CD1c-positive myeloid dendritic cell (primary cell): Measurements from ENCODE around the gene MSI2.
A peak's percentile ranks its signal among the peaks of the same experiment; 100 is the strongest.
"Not testable (repeated sequence)": the region's sequence is repeated elsewhere in the genome, so short reads cannot be mapped to it uniquely, and the experiment has no call there.

Source experiments
- DNase-seq: peaks from one replicate; pipeline ENCODE4 v3.0.0-alpha.2; 2016; ENCODE audit errors: extremely low spot score

The MSI2 gene

GRCh38 chr17:57609125-57609877, 353.0 kb downstream of the MSI2 start:
- DNase-seq = no peak

- no peak for DNase-seq
Observed at GRCh38 chr17:57609878-57610270, 353.6 kb downstream of the MSI2 start.

- DNase-seq = peak; percentile 32
Observed at GRCh38 chr17:57612202-57613071, 356.1 kb downstream of the MSI2 start.

GRCh38 chr17:57614742-57615141, 358.4 kb downstream of the MSI2 start:
- no peak for DNase-seq

GRCh38 chr17:57615836-57616757, 359.8 kb downstream of the MSI2 start:
- DNase-seq = peak; percentile 17

GRCh38 chr17:57617218-57617617, 360.9 kb downstream of the MSI2 start:
- no peak for DNase-seq

GRCh38 chr17:57619061-57619937, 363.0 kb downstream of the MSI2 start:
- DNase-seq = peak; percentile 72

- no peak for DNase-seq
Observed at GRCh38 chr17:57620576-57620975, 364.3 kb downstream of the MSI2 start.

- not testable (repeated sequence) for DNase-seq
Observed at GRCh38 chr17:57621791-57622190, 365.5 kb downstream of the MSI2 start.

GRCh38 chr17:57622306-57622682, 366.0 kb downstream of the MSI2 start:
- no peak for DNase-seq

- DNase-seq = peak; percentile 74
Observed at GRCh38 chr17:57622683-57623433, 366.5 kb downstream of the MSI2 start.

- no peak for DNase-seq
Observed at GRCh38 chr17:57623620-57624019, 367.3 kb downstream of the MSI2 start.

GRCh38 chr17:57624386-57624785, 368.1 kb downstream of the MSI2 start:
- peak; percentile 21 for DNase-seq

GRCh38 chr17:57625511-57625910, 369.2 kb downstream of the MSI2 start:
- DNase-seq = no peak

- no peak for DNase-seq
Observed at GRCh38 chr17:57625957-57626356, 369.6 kb downstream of the MSI2 start.

- no peak for DNase-seq
Observed at GRCh38 chr17:57626520-57627210, 370.3 kb downstream of the MSI2 start.

- DNase-seq = no peak
Observed at GRCh38 chr17:57627591-57627990, 371.3 kb downstream of the MSI2 start.

- no peak for DNase-seq
Observed at GRCh38 chr17:57628421-57628820, 372.1 kb downstream of the MSI2 start.

GRCh38 chr17:57629470-57629869, 373.1 kb downstream of the MSI2 start:
- peak; percentile 89 for DNase-seq

GRCh38 chr17:57629886-57630285, 373.6 kb downstream of the MSI2 start:
- DNase-seq = no peak
